SJCRH30 (cell line): Measurements from ENCODE around the gene GALNT7. TPM values are rescaled to one million over a fixed set of nuclear protein-coding genes. Genes with fewer than 3 reads are reported as not detected.

Experiments used
- DNase-seq, 2 experiments: peaks; one replicate each; pipeline ENCODE4 v3.0.0-alpha.2; 2015 to 2020
- H3K27ac ChIP-seq: fragments of 250-450 bp; sonication (Bioruptor Pico); 2 replicates; pipeline ENCODE4 v1.5.1; 2020; ENCODE audit warnings: mild to moderate bottlenecking, moderate library complexity
- H3K27me3 ChIP-seq: fragments of 250-450 bp; sonication (Bioruptor Pico); 2 replicates; pipeline ENCODE4 v1.5.1; 2020; ENCODE audit warnings: mild to moderate bottlenecking, moderate library complexity
- H3K36me3 ChIP-seq: fragments of 250-450 bp; sonication (Bioruptor Pico); 2 replicates; pipeline ENCODE4 v1.5.1; 2020; ENCODE audit warnings: mild to moderate bottlenecking, moderate library complexity
- H3K4me1 ChIP-seq: fragments of 250-450 bp; sonication (Bioruptor Pico); 2 replicates; pipeline ENCODE4 v1.5.1; 2020; ENCODE audit warnings: mild to moderate bottlenecking, moderate library complexity
- H3K4me3 ChIP-seq: fragments of 250-450 bp; sonication (Bioruptor Pico); 2 replicates; pipeline ENCODE4 v1.5.1; 2020; ENCODE audit warnings: mild to moderate bottlenecking, moderate library complexity
- H3K9me3 ChIP-seq: fragments of 250-450 bp; sonication (Bioruptor Pico); replicated peaks from 2 replicates; pipeline ENCODE4 v1.5.1; 2020; ENCODE audit warnings: mild to moderate bottlenecking, moderate library complexity
- total RNA-seq: library from RNA; depleted of rRNA; stranded (reverse); fragments of >200 nt; shearing (Covaris generic); gene quantifications from 2 replicates; pipeline ENCODE4 v1.2.3, GENCODE V29; 2014

Gene GALNT7
- total RNA-seq, 1 experiment from 2014 or later, result 48.4 TPM

GRCh38 chr4:173318648-173319211 lies 150.1 kb downstream of the GALNT7 start:
- H3K36me3 ChIP-seq, result peaks cover 6% of the 10 kb centered on the region; the same call in 1 of the 2 replicates
- peak in 1 of 2 experiments; percentile 20 for DNase-seq
- no peak overlapping the region for H3K4me3 ChIP-seq
- H3K27me3 ChIP-seq, result no peaks in the 10 kb centered on the region
- H3K4me1 ChIP-seq, result peaks cover 3% of the 10 kb centered on the region
- H3K27ac ChIP-seq, result no peak overlapping the region
- no peaks in the 10 kb centered on the region for H3K9me3 ChIP-seq

GRCh38 chr4:173319696-173320095 lies 151.1 kb downstream of the GALNT7 start:
- DNase-seq, result no peak
- no peaks in the 10 kb centered on the region for H3K27me3 ChIP-seq
- H3K4me3 ChIP-seq, result no peak overlapping the region
- no peak overlapping the region for H3K27ac ChIP-seq
- no peaks in the 10 kb centered on the region for H3K9me3 ChIP-seq
- peaks cover 6% of the 10 kb centered on the region; the same call in 1 of the 2 replicates for H3K36me3 ChIP-seq
- peaks cover 3% of the 10 kb centered on the region for H3K4me1 ChIP-seq

DNA sequence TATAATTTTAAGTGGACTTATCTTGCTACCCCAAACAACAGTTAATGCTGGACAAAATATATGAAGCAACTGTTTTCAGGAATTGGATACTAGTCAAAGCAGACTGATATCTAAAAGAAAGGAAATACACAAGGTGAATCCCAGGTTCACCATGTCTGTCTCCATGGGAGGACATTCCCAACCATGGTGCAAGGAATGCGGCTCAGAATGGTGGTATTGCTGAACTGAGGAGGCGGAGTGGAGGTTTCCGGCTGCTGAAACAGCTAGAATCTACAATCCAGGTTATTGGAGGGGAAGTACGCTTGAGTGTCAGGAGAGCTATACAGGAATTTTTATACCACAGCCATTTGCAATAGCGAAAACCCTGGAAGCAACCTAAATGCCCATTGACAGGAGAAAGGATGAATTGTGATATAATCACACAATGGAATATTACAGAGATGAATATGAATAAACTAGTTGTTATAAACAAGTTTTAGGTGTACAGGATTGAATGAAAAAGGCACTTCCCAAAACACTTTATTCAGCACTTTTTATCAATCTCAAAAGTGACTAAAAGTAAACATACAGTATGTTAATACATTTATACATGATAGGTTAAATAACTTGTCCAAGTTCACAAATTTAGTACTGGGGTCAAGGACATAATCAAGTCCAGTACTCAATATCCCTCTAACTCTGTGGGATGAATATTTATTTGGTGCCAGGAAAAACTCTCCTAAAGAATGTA lies 156.6 kb downstream of the GALNT7 start:
- no peaks in the 10 kb centered on the region for H3K27me3 ChIP-seq
- H3K9me3 ChIP-seq, result no peaks in the 10 kb centered on the region
- H3K4me1 ChIP-seq, result no peaks in the 10 kb centered on the region
- H3K27ac ChIP-seq, result no peak overlapping the region
- DNase-seq, result no peak
- no peak overlapping the region for H3K4me3 ChIP-seq
- peaks cover 17% of the 10 kb centered on the region for H3K36me3 ChIP-seq

- Histone ChIP-seq H3K36me3 (peaks cover 47% of the 10 kb centered on the region), H3K27ac (no peak overlapping the region), H3K9me3 (no peaks in the 10 kb centered on the region), H3K4me1 (peaks cover 2% of the 10 kb centered on the region; the same call in 1 of the 2 replicates), H3K4me3 (no peak overlapping the region), H3K27me3 (no peaks in the 10 kb centered on the region; the same call in 1 of the 2 replicates)
- no peak for DNase-seq
Measured at GRCh38 chr4:173328236-173328901, 159.8 kb downstream of the GALNT7 start.

- DNase-seq, result no peak
- Histone ChIP-seq H3K9me3 (no peaks in the 10 kb centered on the region), H3K36me3 (peaks cover 50% of the 10 kb centered on the region), H3K27ac (no peak overlapping the region), H3K4me3 (no peak overlapping the region), H3K27me3 (no peaks in the 10 kb centered on the region; the same call in 1 of the 2 replicates), H3K4me1 (peaks cover 2% of the 10 kb centered on the region; the same call in 1 of the 2 replicates)
Measured at GRCh38 chr4:173330590-173330989, 162.0 kb downstream of the GALNT7 start.

- no peaks in the 10 kb centered on the region for H3K9me3 ChIP-seq
- peak overlapping the region; percentile 94 for H3K4me3 ChIP-seq
- peaks cover 6% of the 10 kb centered on the region for H3K4me1 ChIP-seq
- DNase-seq, result no peak
- peaks cover 50% of the 10 kb centered on the region for H3K36me3 ChIP-seq
- H3K27ac ChIP-seq, result 0 out of 2 replicates have a peak overlapping the region, but pooled peaks have one; percentile 99
- H3K27me3 ChIP-seq, result no peaks in the 10 kb centered on the region; the same call in 1 of the 2 replicates
Measured at GRCh38 chr4:173332021-173332487, 163.4 kb downstream of the GALNT7 start.

DNA sequence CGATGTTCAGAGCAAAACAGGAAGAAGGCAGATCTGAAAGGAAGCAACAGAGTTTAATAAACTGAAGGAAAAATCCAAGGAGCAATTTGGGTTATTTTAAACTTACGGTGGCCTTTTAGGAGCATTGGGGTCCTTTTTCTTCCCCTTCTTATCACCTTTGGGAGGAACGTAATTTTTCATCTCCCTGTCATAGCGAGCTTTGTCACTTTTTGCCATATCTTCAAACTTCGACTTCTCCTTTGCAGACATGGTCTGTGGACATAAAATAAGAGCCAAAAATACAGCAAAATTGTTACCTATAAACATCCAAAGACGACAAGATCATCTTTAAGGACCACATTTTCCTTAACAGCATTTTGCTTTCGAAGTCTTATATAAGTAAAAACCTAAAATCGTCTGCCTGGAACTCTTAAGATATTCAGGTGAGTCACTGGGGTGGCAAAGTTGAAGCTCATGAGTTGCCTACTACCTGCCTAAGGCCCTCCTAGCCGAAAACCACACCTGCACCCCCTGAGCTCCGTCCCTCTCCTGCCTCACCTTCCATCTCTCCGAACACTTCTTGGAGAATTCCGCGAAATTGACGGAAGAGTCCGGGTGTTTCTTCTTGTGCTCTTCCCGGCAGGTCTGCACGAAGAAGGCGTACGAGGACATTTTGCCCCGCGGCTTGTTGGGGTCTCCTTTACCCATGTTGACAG lies 164.5 kb downstream of the GALNT7 start:
- H3K27ac ChIP-seq, result peak overlapping the region; percentile 99
- H3K9me3 ChIP-seq, result no peaks in the 10 kb centered on the region
- no peak for DNase-seq
- H3K4me1 ChIP-seq, result peaks cover 6% of the 10 kb centered on the region
- H3K27me3 ChIP-seq, result no peaks in the 10 kb centered on the region; the same call in 1 of the 2 replicates
- peak overlapping the region; percentile 94 for H3K4me3 ChIP-seq
- H3K36me3 ChIP-seq, result peaks cover 47% of the 10 kb centered on the region

- DNase-seq, result peak; percentile 37 to 43
- Histone ChIP-seq H3K36me3 (peaks cover 43% of the 10 kb centered on the region), H3K9me3 (no peaks in the 10 kb centered on the region), H3K4me1 (peaks cover 6% of the 10 kb centered on the region), H3K27ac (peak overlapping the region; percentile 99), H3K4me3 (peak overlapping the region; percentile 94), H3K27me3 (no peaks in the 10 kb centered on the region; the same call in 1 of the 2 replicates)
Measured at GRCh38 chr4:173333658-173334084, 165.1 kb downstream of the GALNT7 start.

DNA sequence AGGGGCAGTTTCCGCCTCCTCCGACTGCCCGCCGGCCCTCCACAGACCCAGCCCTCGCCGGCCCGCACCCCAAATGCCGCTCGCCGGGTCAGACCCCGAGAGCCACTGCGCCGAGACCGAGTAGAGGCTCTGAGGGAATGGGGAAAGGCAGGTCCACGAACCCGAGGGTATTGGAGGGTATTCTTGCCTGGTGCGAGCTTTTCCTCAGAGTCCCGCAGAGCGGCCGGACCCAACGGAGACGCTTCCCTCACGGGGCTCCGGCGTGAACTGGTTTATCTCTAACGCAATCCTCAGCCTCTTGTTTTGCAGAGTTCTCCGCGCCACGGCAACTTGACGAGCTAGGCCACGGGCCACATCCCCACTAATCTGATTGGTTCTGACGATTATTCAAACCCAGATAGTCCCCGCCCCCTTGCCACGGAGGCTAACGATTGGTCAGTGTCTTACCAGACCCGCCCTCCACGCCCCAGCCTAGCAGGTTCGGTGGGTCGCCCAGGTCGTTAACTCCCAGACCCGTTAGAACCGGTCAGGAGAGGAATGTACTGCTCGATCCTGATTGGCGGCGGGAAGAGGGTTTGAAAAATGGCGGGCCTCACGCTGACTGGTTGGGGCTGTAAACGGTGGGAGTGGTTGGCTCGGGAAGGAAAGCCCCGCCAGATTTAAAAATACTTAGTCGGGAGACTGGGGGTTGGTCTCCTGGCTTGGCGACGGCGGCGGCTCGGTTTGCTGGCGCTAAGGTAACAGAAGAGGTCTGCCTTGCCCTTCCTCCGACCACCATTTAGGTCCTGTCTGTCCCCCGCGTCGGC lies 165.7 kb downstream of the GALNT7 start, which contains the start of gene HMGB2:
Gene HMGB2 (minus strand): TSS at position 274 of the 806 bp plus-strand sequence. CDS start 709 bp downstream, outside the sequence.
- H3K36me3 ChIP-seq, result peaks cover 42% of the 10 kb centered on the region
- DNase-seq, result peak; percentile 98
- H3K9me3 ChIP-seq, result no peaks in the 10 kb centered on the region
- peak within 1 kb of the TSS; percentile 94 for H3K4me3 ChIP-seq
- peaks cover 6% of the 10 kb centered on the region for H3K4me1 ChIP-seq
- H3K27ac ChIP-seq, result peak within 1 kb of the TSS; percentile 99
- H3K27me3 ChIP-seq, result no peaks in the 10 kb centered on the region; the same call in 1 of the 2 replicates

GRCh38 chr4:173334891-173335752 lies 166.5 kb downstream of the GALNT7 start:
- peak overlapping the region; percentile 94 for H3K4me3 ChIP-seq
- peaks cover 6% of the 10 kb centered on the region for H3K4me1 ChIP-seq
- H3K36me3 ChIP-seq, result peaks cover 34% of the 10 kb centered on the region
- no peaks in the 10 kb centered on the region for H3K9me3 ChIP-seq
- peak; percentile 83 to 88 for DNase-seq
- no peaks in the 10 kb centered on the region; the same call in 1 of the 2 replicates for H3K27me3 ChIP-seq
- H3K27ac ChIP-seq, result peak overlapping the region; percentile 99

- H3K36me3 ChIP-seq, result peaks cover 12% of the 10 kb centered on the region
- H3K4me1 ChIP-seq, result peaks cover 4% of the 10 kb centered on the region; the same call in 1 of the 2 replicates
- no peaks in the 10 kb centered on the region for H3K27me3 ChIP-seq
- no peak overlapping the region for H3K27ac ChIP-seq
- H3K4me3 ChIP-seq, result no peak overlapping the region
- DNase-seq, result no peak
- H3K9me3 ChIP-seq, result no peaks in the 10 kb centered on the region
Measured at GRCh38 chr4:173337463-173337862, 168.9 kb downstream of the GALNT7 start.

DNA sequence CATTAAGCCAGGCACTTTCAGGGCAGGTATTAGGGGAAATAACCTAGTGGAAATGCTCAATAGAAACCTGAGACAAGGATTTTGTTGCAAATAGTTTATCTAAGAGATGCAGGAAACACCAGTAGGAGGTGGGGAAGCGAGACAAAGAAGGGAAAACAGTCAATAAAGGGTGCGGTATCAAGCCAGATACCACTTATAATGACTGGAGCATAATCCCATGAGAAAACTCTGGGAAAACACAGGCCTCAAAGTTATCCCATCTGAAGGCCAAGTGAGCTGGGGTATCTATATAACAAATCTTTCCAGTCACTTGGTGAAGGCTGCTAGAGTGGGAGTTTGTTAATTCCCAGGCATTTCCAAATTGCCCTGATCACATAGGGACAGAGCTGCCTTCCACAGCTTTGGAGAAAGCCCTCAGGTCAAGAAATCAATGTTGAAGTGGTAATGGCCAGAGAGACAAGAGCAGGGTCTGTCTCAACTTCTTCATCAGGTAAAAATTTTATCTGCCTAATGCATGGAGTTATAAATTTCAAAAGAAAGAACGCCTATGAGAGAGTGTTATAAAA lies 175.3 kb downstream of the GALNT7 start:
- no peak overlapping the region for H3K4me3 ChIP-seq
- H3K27me3 ChIP-seq, result no peaks in the 10 kb centered on the region
- no peaks in the 10 kb centered on the region for H3K9me3 ChIP-seq
- DNase-seq, result no peak
- H3K4me1 ChIP-seq, result peaks cover 9% of the 10 kb centered on the region
- H3K36me3 ChIP-seq, result no peaks in the 10 kb centered on the region
- no peak overlapping the region for H3K27ac ChIP-seq
